HepG2 (cell line): ENCODE data around the gene ZNF488. TPM values are rescaled to one million over a fixed set of nuclear protein-coding genes. Genes with fewer than 3 reads are reported as not detected.

Experiments used
- ATAC-seq: fragments of 200-7000 bp; cut with Tn5 transposase; 3 replicates; pipeline ENCODE4 v1.9.1; 2020; ENCODE audit warnings: mild to moderate bottlenecking, moderate library complexity
- BruUV-seq: library from RNA; stranded (reverse); fragments of 400-500 nt; replicated peaks from 2 replicates; lab custom pipeline; 2021; lab: Mats Ljungman, UMichigan
- CTCF ChIA-PET: fragments of 300-600 bp; formaldehyde crosslinking; extraction: SDS; loops from one replicate; lab custom pipeline; 2021; ENCODE audit warnings: low total read pairs, inconsistent platforms, low intra/inter-chr PET ratio; lab: Yijun Ruan, JAX
- POLR2A ChIA-PET: fragments of 350-600 bp; sonication (Branson Sonifier 250); formaldehyde crosslinking; loops from one replicate; lab custom pipeline; 2020; ENCODE audit warnings: antibody characterized with exemption, inconsistent platforms; lab: Yijun Ruan, JAX
- DNase-seq: peaks from one replicate; pipeline ENCODE4 v3.0.0-alpha.2; 2015; ENCODE audit warnings: low spot score
- FAIRE-seq: peaks from 3 replicates; lab custom pipeline; 2011; peaks lifted over from hg19 to GRCh38; lab: Jason Lieb, UNC
- H2AFZ ChIP-seq: one replicate; pipeline ENCODE4 v1.6.1; 2011; ENCODE audit warnings: low read length, inconsistent platforms
- H3K27ac ChIP-seq: fragments of 300-600 bp; 3 replicates; pipeline ENCODE4 v1.8.0; 2011; ENCODE audit warnings: mixed run types, mild to moderate bottlenecking, mixed read lengths, low read length, inconsistent platforms; ENCODE audit not compliant: insufficient read depth; ENCODE audit errors: extremely low read length
- H3K27me3 ChIP-seq, 2 experiments: fragments of 200-600 bp in 1 of 2; 2 replicates in 1 of 2; 3 replicates in 1 of 2; pipeline versions ENCODE4 v1.6.0 to v1.8.0; 2011; ENCODE audit warnings: low read length in 2 of 2, mild to moderate bottlenecking in 2 of 2, moderate library complexity in 2 of 2, inconsistent platforms in 1 of 2; ENCODE audit not compliant: insufficient read depth in 2 of 2, control insufficient read depth in 1 of 2
- H3K36me3 ChIP-seq, 2 experiments: fragments of 200-600 bp in 1 of 2; replicated peaks in 1 of 2; 2 replicates in 1 of 2; 3 replicates in 1 of 2; pipeline versions ENCODE4 v1.5.1 to v1.8.0; 2011; ENCODE audit warnings: low read length in 2 of 2, inconsistent platforms in 1 of 2; ENCODE audit not compliant: insufficient read depth in 2 of 2, control insufficient read depth in 1 of 2
- H3K4me1 ChIP-seq: 2 replicates; pipeline ENCODE4 v1.5.1; 2012; ENCODE audit warnings: low read length, inconsistent platforms; ENCODE audit not compliant: insufficient read depth
- H3K4me2 ChIP-seq: 2 replicates; pipeline ENCODE4 v1.6.0; 2011; ENCODE audit warnings: low read depth, low read length, inconsistent platforms
- H3K4me3 ChIP-seq, 3 experiments: fragments of 200-600 bp in 1 of 3; sonication (generic), shearing (Covaris generic) in 1 of 3; replicated peaks in 1 of 3; 2 replicates each; pipeline ENCODE4 v1.5.1; 2011 to 2016; ENCODE audit warnings: low read length in 3 of 3, inconsistent platforms in 2 of 3, low read depth in 2 of 3, mild to moderate bottlenecking in 2 of 3, control low read depth in 1 of 3, mixed read lengths in 1 of 3; ENCODE audit not compliant: insufficient read depth in 1 of 3
- H3K79me2 ChIP-seq: one replicate; pipeline ENCODE4 v1.6.1; 2011; ENCODE audit warnings: low read length, inconsistent platforms; ENCODE audit not compliant: insufficient read depth
- H3K9ac ChIP-seq: 2 replicates; pipeline ENCODE4 v1.6.0; 2011; ENCODE audit warnings: mild to moderate bottlenecking, low read depth, low read length, inconsistent platforms; ENCODE audit not compliant: insufficient read depth
- H3K9me3 ChIP-seq: 2 replicates; pipeline ENCODE4 v1.5.1; 2012; ENCODE audit warnings: mild to moderate bottlenecking, low read length
- H4K20me1 ChIP-seq: 2 replicates; pipeline ENCODE4 v1.6.0; 2011; ENCODE audit warnings: inconsistent platforms, mild to moderate bottlenecking, low read length, moderate library complexity; ENCODE audit not compliant: insufficient read depth
- AGO1 ChIP-seq: fragments of 200-400 bp; formaldehyde crosslinking; IDR thresholded peaks from 2 replicates; pipeline ENCODE4 v1.6.1; 2017; ENCODE audit warnings: mild to moderate bottlenecking, low read depth, low read length, moderate library complexity; ENCODE audit not compliant: poor library complexity, severe bottlenecking
- DNMT3B ChIP-seq: conservative IDR thresholded peaks from 2 replicates; pipeline ENCODE4 v1.6.1; 2016; ENCODE audit warnings: missing biosample characterization, control low read depth
- HNRNPK ChIP-seq: fragments of 200-400 bp; formaldehyde crosslinking; IDR thresholded peaks from 2 replicates; pipeline ENCODE4 v1.6.1; 2018; ENCODE audit warnings: low read length, low read depth, moderate library complexity, mild to moderate bottlenecking; ENCODE audit not compliant: poor library complexity, severe bottlenecking
- KLF6 ChIP-seq: IDR thresholded peaks from 2 replicates; pipeline ENCODE4 v1.8.0; 2016; ENCODE audit warnings: missing biosample characterization, missing genetic modification reagents
- NCOA1 ChIP-seq: sonication (generic); formaldehyde crosslinking; IDR thresholded peaks from 2 replicates; pipeline ENCODE4 v1.9.0; 2021; ENCODE audit warnings: missing genetic modification reagents
- PBX3 ChIP-seq: sonication (generic); formaldehyde crosslinking; IDR thresholded peaks from 2 replicates; pipeline ENCODE4 v1.8.1; 2023; ENCODE audit warnings: missing genetic modification reagents, inconsistent platforms, borderline replicate concordance
- SP2 ChIP-seq: sonication (generic); formaldehyde crosslinking; IDR thresholded peaks from 2 replicates; pipeline ENCODE4 v1.5.1; 2020; ENCODE audit warnings: mild to moderate bottlenecking, missing genetic modification reagents
- SUZ12 ChIP-seq: fragments of 150-350 bp; IDR thresholded peaks from 2 replicates; pipeline ENCODE4 v1.6.1; 2014; ENCODE audit warnings: low read depth, low read length
- ZFP62 ChIP-seq: sonication (generic); formaldehyde crosslinking; IDR thresholded peaks from 2 replicates; pipeline ENCODE4 v1.4.0; 2020; ENCODE audit warnings: missing genetic modification reagents
- ZKSCAN5 ChIP-seq: sonication (generic); formaldehyde crosslinking; IDR thresholded peaks from 2 replicates; pipeline ENCODE4 v1.5.1; 2020; ENCODE audit warnings: mild to moderate bottlenecking, missing genetic modification reagents
- ZNF136 ChIP-seq: sonication (generic); formaldehyde crosslinking; IDR thresholded peaks from 2 replicates; pipeline ENCODE4 v1.8.1; 2022; ENCODE audit warnings: low read depth, mild to moderate bottlenecking, moderate library complexity, missing genetic modification reagents
- ZNF18 ChIP-seq: sonication (generic); formaldehyde crosslinking; IDR thresholded peaks from 2 replicates; pipeline ENCODE4 v1.8.0; 2022; ENCODE audit warnings: mild to moderate bottlenecking, missing genetic modification reagents; ENCODE audit not compliant: insufficient replicate concordance
- ZNF207 ChIP-seq: fragments of 450-650 bp; IDR thresholded peaks from 2 replicates; pipeline ENCODE4 v1.6.1; 2016; ENCODE audit warnings: antibody characterized with exemption, borderline replicate concordance
- ZNF484 ChIP-seq: sonication (generic); formaldehyde crosslinking; IDR thresholded peaks from 2 replicates; pipeline ENCODE4 v1.5.1; 2020; ENCODE audit warnings: mild to moderate bottlenecking, low read depth, missing genetic modification reagents, borderline replicate concordance
- WGBS: methylation state at CpG from one replicate; pipeline ENCODE4 v1.1.6; 2017; ENCODE audit warnings: low lambda C conversion rate; 5-methylcytosine and 5-hydroxymethylcytosine counted together
- in situ Hi-C: cut with HindIII; loops from 2 replicates; pipeline ENCODE4 v1.10.0; 2017; ENCODE audit warnings: low pct_unique_long_range_greater_than_20kb; ENCODE audit not compliant: extremely low pct_ligation_motif_present
- intact Hi-C: fragments of 100-400 bp; cut with micrococcal nuclease; formaldehyde crosslinking; loops from one replicate; pipeline ENCODE4 v1.10.0; 2022; ENCODE audit not compliant: unreplicated experiment
- polyA plus RNA-seq, 8 experiments: library from polyadenylated mRNA; depleted of rRNA in 3 of 8; stranded (reverse) in 7 of 8; unstranded in 1 of 8; fragments of >200 nt; fragmentation: Illumina TruSeq in 4 of 8; extraction: Trizol in 4 of 8; gene quantifications; 2 replicates each; pipeline versions ENCODE4 v1.2.1 to v1.2.3, GENCODE V29; 2011 to 2016; ENCODE audit warnings: low read depth in 4 of 8, missing spikeins in 1 of 8, mixed read lengths in 1 of 8; ENCODE audit not compliant: insufficient read depth in 1 of 8
- total RNA-seq, 5 experiments: library from RNA; depleted of rRNA; stranded (reverse); fragments of >200 nt; fragmentation: Illumina TruSeq; extraction: Trizol; gene quantifications; 2 replicates each; pipeline ENCODE4 v1.2.3, GENCODE V29; 2016; ENCODE audit warnings: low read depth in 1 of 5
- TF ChIP-seq, protein P1 (sequence below): sonication (generic); formaldehyde crosslinking; IDR thresholded peaks from 2 replicates; pipeline ENCODE4 v1.4.0; 2020; ENCODE audit warnings: mild to moderate bottlenecking, low read depth, missing genetic modification reagents
- TF ChIP-seq, protein P2 (sequence below): sonication (generic); formaldehyde crosslinking; IDR thresholded peaks from 2 replicates; pipeline ENCODE4 v1.9.0; 2021; ENCODE audit warnings: missing genetic modification reagents, mild to moderate bottlenecking, borderline replicate concordance
- TF ChIP-seq, protein P3 (sequence below): sonication (generic); formaldehyde crosslinking; IDR thresholded peaks from 2 replicates; pipeline ENCODE4 v1.5.1; 2020; ENCODE audit warnings: missing genetic modification reagents, mild to moderate bottlenecking, borderline replicate concordance

Gene ZNF488
- total and polyA plus RNA-seq, 2 of the 13 experiments (the other 11 are each of a cell fraction or from before 2014, with no cell fraction given) = 0.13 to 0.15 TPM

DNA sequence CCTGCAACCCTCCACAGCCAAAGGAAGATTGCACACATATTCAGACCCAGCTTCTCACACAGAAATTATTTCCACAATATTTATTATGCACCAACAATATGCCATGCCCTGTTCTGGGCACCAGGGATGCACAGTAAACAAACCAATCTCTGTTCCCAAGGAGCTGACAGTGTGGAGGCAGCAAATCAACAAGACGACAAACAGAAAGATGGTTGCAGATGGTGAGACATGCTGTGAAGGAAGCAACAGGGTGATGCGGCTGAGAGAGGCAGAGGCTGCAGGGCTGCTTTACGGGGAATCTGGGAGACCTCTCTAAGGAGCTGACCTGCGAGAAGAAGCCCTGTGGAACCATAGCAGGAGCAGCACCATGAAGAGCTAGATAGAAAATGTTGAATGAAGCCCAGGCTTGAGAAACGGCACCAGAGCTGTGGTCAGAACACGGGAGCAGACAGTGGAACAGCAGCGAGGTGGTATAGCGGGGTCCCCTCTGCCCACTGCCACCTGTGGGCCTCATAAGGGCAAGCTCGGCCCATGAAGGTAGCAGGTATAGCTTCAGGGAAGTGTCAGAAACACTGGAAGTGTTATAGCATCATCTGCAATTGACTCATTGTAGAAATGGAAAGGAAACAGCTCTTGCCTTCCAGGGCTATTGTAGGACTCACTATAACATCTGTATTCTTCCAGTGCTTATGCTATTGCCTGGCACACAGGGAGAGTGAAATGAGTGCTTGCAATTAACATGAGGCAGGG is 18.5 kb downstream of the ZNF488 start:
- ChIA-PET CTCF (no interaction called here), POLR2A (no interaction called here)
- H4K20me1 ChIP-seq = no peaks in the 10 kb centered on the region
- no peak overlapping the region for H2AFZ ChIP-seq
- H3K27me3 ChIP-seq = peaks cover 0 to 4% of the 10 kb centered on the region in 2 experiments; a peak in 3 of 5 replicates
- FAIRE-seq = no peak
- H3K4me2 ChIP-seq = no peak overlapping the region
- no peak for DNase-seq
- no peaks in the 10 kb centered on the region for H3K9me3 ChIP-seq
- H3K4me3 ChIP-seq = no peak overlapping the region
- H3K27ac ChIP-seq = no peak overlapping the region
- no TSS peak for BruUV-seq
- ATAC-seq = no peak
- peaks cover 10% of the 10 kb centered on the region; the same call in 1 of the 2 replicates for H3K4me1 ChIP-seq
- no peak overlapping the region for H3K9ac ChIP-seq
- no peaks in the 10 kb centered on the region for H3K79me2 ChIP-seq
- H3K36me3 ChIP-seq = no peaks in the 10 kb centered on the region
- intact Hi-C loops (no loop called here), in situ Hi-C loops (no loop called here)
- 39% methylated on average over 7 of the region's 9 CpGs for whole genome bisulfite sequencing
- TF ChIP-seq AGO1 (no peak), ZKSCAN5 (CRISPR knock-in tag) (no peak), KLF6 (CRISPR knock-in tag) (no peak), ZNF136 (no peak), SP2 (CRISPR knock-in tag) (no peak), ZFP62 (CRISPR knock-in tag) (no peak), ZNF207 (no peak), HNRNPK (no peak), NCOA1 (CRISPR knock-in tag) (no peak), SUZ12 (no peak), ZNF484 (CRISPR knock-in tag) (no peak), ZNF18 (CRISPR knock-in tag) (no peak), PBX3 (no peak), DNMT3B (CRISPR knock-in tag) (no peak)
- TF ChIP-seq, protein P1, sequence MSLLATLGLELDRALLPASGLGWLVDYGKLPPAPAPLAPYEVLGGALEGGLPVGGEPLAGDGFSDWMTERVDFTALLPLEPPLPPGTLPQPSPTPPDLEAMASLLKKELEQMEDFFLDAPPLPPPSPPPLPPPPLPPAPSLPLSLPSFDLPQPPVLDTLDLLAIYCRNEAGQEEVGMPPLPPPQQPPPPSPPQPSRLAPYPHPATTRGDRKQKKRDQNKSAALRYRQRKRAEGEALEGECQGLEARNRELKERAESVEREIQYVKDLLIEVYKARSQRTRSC (CRISPR knock-in tag) = no peak
- TF ChIP-seq, protein P2, sequence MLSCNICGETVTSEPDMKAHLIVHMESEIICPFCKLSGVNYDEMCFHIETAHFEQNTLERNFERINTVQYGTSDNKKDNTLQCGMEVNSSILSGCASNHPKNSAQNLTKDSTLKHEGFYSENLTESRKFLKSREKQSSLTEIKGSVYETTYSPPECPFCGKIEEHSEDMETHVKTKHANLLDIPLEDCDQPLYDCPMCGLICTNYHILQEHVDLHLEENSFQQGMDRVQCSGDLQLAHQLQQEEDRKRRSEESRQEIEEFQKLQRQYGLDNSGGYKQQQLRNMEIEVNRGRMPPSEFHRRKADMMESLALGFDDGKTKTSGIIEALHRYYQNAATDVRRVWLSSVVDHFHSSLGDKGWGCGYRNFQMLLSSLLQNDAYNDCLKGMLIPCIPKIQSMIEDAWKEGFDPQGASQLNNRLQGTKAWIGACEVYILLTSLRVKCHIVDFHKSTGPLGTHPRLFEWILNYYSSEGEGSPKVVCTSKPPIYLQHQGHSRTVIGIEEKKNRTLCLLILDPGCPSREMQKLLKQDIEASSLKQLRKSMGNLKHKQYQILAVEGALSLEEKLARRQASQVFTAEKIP (CRISPR knock-in tag) = no peak
- TF ChIP-seq, protein P3, sequence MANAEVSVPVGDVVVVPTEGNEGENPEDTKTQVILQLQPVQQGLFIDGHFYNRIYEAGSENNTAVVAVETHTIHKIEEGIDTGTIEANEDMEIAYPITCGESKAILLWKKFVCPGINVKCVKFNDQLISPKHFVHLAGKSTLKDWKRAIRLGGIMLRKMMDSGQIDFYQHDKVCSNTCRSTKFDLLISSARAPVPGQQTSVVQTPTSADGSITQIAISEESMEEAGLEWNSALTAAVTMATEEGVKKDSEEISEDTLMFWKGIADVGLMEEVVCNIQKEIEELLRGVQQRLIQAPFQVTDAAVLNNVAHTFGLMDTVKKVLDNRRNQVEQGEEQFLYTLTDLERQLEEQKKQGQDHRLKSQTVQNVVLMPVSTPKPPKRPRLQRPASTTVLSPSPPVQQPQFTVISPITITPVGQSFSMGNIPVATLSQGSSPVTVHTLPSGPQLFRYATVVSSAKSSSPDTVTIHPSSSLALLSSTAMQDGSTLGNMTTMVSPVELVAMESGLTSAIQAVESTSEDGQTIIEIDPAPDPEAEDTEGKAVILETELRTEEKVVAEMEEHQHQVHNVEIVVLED (CRISPR knock-in tag) = no peak
